Keratinocyte (primary cell): ENCODE measurements around the gene F7. TPM values are rescaled to one million over a fixed set of nuclear protein-coding genes. Genes with fewer than 3 reads are reported as not detected.

ENCODE experiments used
- DNase-seq: peaks from one replicate; pipeline ENCODE4 v3.0.0-alpha.2; 2011; ENCODE audit warnings: low read depth, missing footprints, low spot score
- FAIRE-seq: peaks from 2 replicates; lab custom pipeline; 2011; peaks lifted over from hg19 to GRCh38; lab: Jason Lieb, UNC
- H2AFZ ChIP-seq: 2 replicates; pipeline ENCODE4 v1.6.0; 2012; ENCODE audit warnings: low read length, control low read depth, inconsistent platforms; ENCODE audit not compliant: control insufficient read depth
- H3K27ac ChIP-seq: 2 replicates; pipeline ENCODE4 v1.5.1; 2011; ENCODE audit warnings: low read length; ENCODE audit not compliant: control insufficient read depth, insufficient read depth
- H3K27me3 ChIP-seq: 3 replicates; pipeline ENCODE4 v1.6.0; 2011; ENCODE audit warnings: low read length; ENCODE audit not compliant: control insufficient read depth, insufficient read depth; ENCODE audit errors: extremely low read depth
- H3K36me3 ChIP-seq, 2 experiments: 2 replicates in 1 of 2; 3 replicates in 1 of 2; pipeline ENCODE4 v1.5.1; 2011; ENCODE audit warnings: low read length in 2 of 2, mild to moderate bottlenecking in 1 of 2; ENCODE audit not compliant: control insufficient read depth in 2 of 2, insufficient read depth in 2 of 2; ENCODE audit errors: extremely low read depth in 1 of 2
- H3K4me1 ChIP-seq: 3 replicates; pipeline ENCODE4 v1.5.1; 2011; ENCODE audit warnings: low read length; ENCODE audit not compliant: control insufficient read depth, insufficient read depth; ENCODE audit errors: extremely low read depth
- H3K4me2 ChIP-seq: 3 replicates; pipeline ENCODE4 v1.6.0; 2011; ENCODE audit warnings: low read depth, low read length; ENCODE audit not compliant: control insufficient read depth, insufficient read depth; ENCODE audit errors: extremely low read depth
- H3K4me3 ChIP-seq, 3 experiments: fragments of 200-600 bp in 1 of 3; sonication (generic) in 1 of 3; 2 replicates in 2 of 3; 3 replicates in 1 of 3; pipeline ENCODE4 v1.5.1; 2011 to 2016; ENCODE audit warnings: low read length in 3 of 3, mild to moderate bottlenecking in 3 of 3, control low read depth in 2 of 3, inconsistent platforms in 1 of 3, low read depth in 1 of 3, mixed read lengths in 1 of 3, mixed run types in 1 of 3, moderate library complexity in 1 of 3; ENCODE audit not compliant: control insufficient read depth in 2 of 3, insufficient read depth in 2 of 3; ENCODE audit errors: extremely low read depth in 1 of 3
- H3K79me2 ChIP-seq: 2 replicates; pipeline ENCODE4 v1.6.0; 2012; ENCODE audit warnings: low read length; ENCODE audit not compliant: control insufficient read depth, insufficient read depth
- H3K9ac ChIP-seq: 3 replicates; pipeline ENCODE4 v1.6.0; 2011; ENCODE audit warnings: low read length; ENCODE audit not compliant: control insufficient read depth, insufficient read depth; ENCODE audit errors: extremely low read depth
- H3K9me1 ChIP-seq: 3 replicates; pipeline ENCODE4 v1.6.0; 2011; ENCODE audit warnings: low read length; ENCODE audit not compliant: control insufficient read depth, insufficient read depth; ENCODE audit errors: extremely low read depth
- H3K9me3 ChIP-seq: 2 replicates; pipeline ENCODE4 v1.5.1; 2012; ENCODE audit warnings: low read depth, low read length; ENCODE audit not compliant: control insufficient read depth
- H4K20me1 ChIP-seq: 3 replicates; pipeline ENCODE4 v1.6.0; 2011; ENCODE audit warnings: low read length; ENCODE audit not compliant: control insufficient read depth, insufficient read depth; ENCODE audit errors: extremely low read depth
- EZH2 ChIP-seq: IDR thresholded peaks from one replicate; pipeline ENCODE4 v1.6.1; 2012; ENCODE audit warnings: inconsistent platforms, mild to moderate bottlenecking, low read length, moderate library complexity
- dilution Hi-C: fragments of 300-500 bp; cut with MboI; formaldehyde crosslinking; loops from one replicate; pipeline ENCODE4 v1.7.0; 2020; ENCODE audit warnings: low sequenced_read_pairs; ENCODE audit not compliant: extremely low pct_ligation_motif_present
- polyA plus RNA-seq, 5 experiments: library from polyadenylated mRNA; depleted of rRNA in 3 of 5; stranded (reverse) in 3 of 5; stranded (forward) in 1 of 5; unstranded in 1 of 5; fragments of >200 nt; gene quantifications; 1 replicate in 1 of 5; 2 replicates in 3 of 5; 3 replicates in 1 of 5; pipeline versions ENCODE4 v1.2.1 to v1.2.3, GENCODE V29; 2011 to 2012; ENCODE audit warnings: missing spikeins in 2 of 5, low read depth in 1 of 5, low replicate concordance in 1 of 5
- TF ChIP-seq, protein P1 (sequence below), 3 experiments: IDR thresholded peaks in 1 of 3; conservative IDR thresholded peaks in 1 of 3; optimal IDR thresholded peaks in 1 of 3; 2 replicates in 2 of 3; 3 replicates in 1 of 3; pipeline versions ENCODE3 to v1.5.1; 2011; ENCODE audit warnings: low read length in 3 of 3, mild to moderate bottlenecking in 3 of 3, moderate library complexity in 2 of 3, control low read depth in 1 of 3, inconsistent platforms in 1 of 3; ENCODE audit not compliant: insufficient read depth in 2 of 3; ENCODE audit errors: extremely low read depth in 1 of 3

F7 gene
- polyA plus RNA-seq, 1 donor (not counting 4 experiments of a cell fraction or from before 2014, with no cell fraction given), result not detected

- no peak for FAIRE-seq
Observed at GRCh38 chr13:113143466-113144254, 38.1 kb downstream of the F7 start.

DNA sequence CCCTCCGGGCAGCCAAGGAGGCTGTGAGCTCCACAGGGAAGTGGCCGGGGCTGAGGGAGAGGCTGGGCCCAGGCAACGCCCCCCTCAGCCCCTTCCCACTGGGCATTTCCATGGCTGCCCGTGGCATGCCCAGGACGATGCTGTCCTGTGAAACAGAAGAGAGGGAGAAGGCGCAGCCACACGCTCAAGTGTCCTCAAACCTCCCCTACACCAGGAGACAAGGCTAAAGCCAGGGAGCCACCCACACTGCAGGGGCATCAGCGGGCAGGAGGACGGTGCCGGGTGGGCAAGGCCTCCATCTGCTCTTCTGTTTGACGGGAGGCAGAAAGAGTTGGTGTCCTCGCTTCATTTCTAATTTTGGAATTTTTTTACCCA lies 38.7 kb downstream of the F7 start:
- dilution Hi-C loops, result no loop called here
- H3K4me3 ChIP-seq, result no peak overlapping the region
- no peak overlapping the region for H2AFZ ChIP-seq
- no peaks in the 10 kb centered on the region for H3K9me3 ChIP-seq
- FAIRE-seq (no peak), DNase-seq (no peak)
- H3K4me2 ChIP-seq, result no peak overlapping the region
- no peaks in the 10 kb centered on the region for H3K36me3 ChIP-seq
- H3K4me1 ChIP-seq, result no peaks in the 10 kb centered on the region
- no peaks in the 10 kb centered on the region for H3K79me2 ChIP-seq
- TF ChIP-seq, protein P1, sequence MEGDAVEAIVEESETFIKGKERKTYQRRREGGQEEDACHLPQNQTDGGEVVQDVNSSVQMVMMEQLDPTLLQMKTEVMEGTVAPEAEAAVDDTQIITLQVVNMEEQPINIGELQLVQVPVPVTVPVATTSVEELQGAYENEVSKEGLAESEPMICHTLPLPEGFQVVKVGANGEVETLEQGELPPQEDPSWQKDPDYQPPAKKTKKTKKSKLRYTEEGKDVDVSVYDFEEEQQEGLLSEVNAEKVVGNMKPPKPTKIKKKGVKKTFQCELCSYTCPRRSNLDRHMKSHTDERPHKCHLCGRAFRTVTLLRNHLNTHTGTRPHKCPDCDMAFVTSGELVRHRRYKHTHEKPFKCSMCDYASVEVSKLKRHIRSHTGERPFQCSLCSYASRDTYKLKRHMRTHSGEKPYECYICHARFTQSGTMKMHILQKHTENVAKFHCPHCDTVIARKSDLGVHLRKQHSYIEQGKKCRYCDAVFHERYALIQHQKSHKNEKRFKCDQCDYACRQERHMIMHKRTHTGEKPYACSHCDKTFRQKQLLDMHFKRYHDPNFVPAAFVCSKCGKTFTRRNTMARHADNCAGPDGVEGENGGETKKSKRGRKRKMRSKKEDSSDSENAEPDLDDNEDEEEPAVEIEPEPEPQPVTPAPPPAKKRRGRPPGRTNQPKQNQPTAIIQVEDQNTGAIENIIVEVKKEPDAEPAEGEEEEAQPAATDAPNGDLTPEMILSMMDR (optimal IDR thresholded peaks at IDR 0.05 in 1 of 3, IDR thresholded peaks at IDR 0.05 in 1 of 3, conservative IDR thresholded peaks at IDR 0.05 in 1 of 3; ENCODE audit: extremely low read depth in 1 of 3, insufficient read depth in 2 of 3, low read length in 3 of 3), result no peak
- no peak for TF ChIP-seq EZH2
- H3K9me1 ChIP-seq, result no peaks in the 10 kb centered on the region
- H3K27ac ChIP-seq, result no peak overlapping the region
- no peak overlapping the region for H3K9ac ChIP-seq
- H4K20me1 ChIP-seq, result no peaks in the 10 kb centered on the region
- H3K27me3 ChIP-seq, result peaks cover 3% of the 10 kb centered on the region

More at GRCh38 chr13:113143466-113144254, 38.1 kb downstream of the F7 start:
- no peak for DNase-seq
- Histone ChIP-seq H3K4me1 (no peaks in the 10 kb centered on the region), H3K27ac (no peak overlapping the region), H3K79me2 (no peaks in the 10 kb centered on the region), H3K4me2 (no peak overlapping the region), H3K9me3 (no peaks in the 10 kb centered on the region), H3K36me3 (no peaks in the 10 kb centered on the region), H3K9ac (no peak overlapping the region), H4K20me1 (no peaks in the 10 kb centered on the region), H3K27me3 (peaks cover 3% of the 10 kb centered on the region), H3K4me3 (no peak overlapping the region), H3K9me1 (no peaks in the 10 kb centered on the region), H2AFZ (no peak overlapping the region)
- dilution Hi-C loops, result no loop called here
- TF ChIP-seq EZH2, result no peak
- TF ChIP-seq, protein P1 (optimal IDR thresholded peaks at IDR 0.05 in 1 of 3, IDR thresholded peaks at IDR 0.05 in 1 of 3, conservative IDR thresholded peaks at IDR 0.05 in 1 of 3; ENCODE audit: extremely low read depth in 1 of 3, insufficient read depth in 2 of 3, low read length in 3 of 3), result no peak
